22Rv1 (cell line): Measurements from ENCODE around the gene SULT1A1.
"Not testable (repeated sequence)": the region's sequence is repeated elsewhere in the genome, so short reads cannot be mapped to it uniquely, and the experiment has no call there.

Source experiments
- ZFX ChIP-seq: fragments of 450-650 bp; IDR thresholded peaks from 2 replicates; pipeline ENCODE4 v1.6.1; 2017; ENCODE audit warnings: antibody characterized with exemption, borderline replicate concordance
- TF ChIP-seq, protein P1 (sequence below): fragments of 450-650 bp; IDR thresholded peaks from 2 replicates; pipeline ENCODE4 v1.5.1; 2017; ENCODE audit warnings: mild to moderate bottlenecking

DNA sequence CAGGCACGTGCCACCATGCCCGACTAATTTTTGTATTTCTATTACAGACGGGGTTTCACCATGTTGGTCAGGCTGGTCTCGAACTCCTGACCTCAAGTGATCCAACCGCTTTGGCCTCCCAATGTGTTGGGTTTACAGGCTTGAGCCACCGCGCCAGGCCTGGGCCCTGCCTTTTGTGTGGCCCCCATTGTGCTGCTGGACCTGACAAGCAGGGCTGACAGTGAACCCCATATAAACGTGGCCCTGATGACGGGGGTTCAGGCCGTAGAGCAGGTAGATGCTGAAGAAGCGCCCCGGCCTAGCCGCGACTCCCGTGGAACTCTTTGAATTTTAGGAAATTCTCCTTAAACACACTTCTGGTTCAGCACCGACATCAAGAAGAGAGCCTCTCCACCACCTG lies 4.7 kb upstream of the SULT1A1 start:
- TF ChIP-seq, protein P1, sequence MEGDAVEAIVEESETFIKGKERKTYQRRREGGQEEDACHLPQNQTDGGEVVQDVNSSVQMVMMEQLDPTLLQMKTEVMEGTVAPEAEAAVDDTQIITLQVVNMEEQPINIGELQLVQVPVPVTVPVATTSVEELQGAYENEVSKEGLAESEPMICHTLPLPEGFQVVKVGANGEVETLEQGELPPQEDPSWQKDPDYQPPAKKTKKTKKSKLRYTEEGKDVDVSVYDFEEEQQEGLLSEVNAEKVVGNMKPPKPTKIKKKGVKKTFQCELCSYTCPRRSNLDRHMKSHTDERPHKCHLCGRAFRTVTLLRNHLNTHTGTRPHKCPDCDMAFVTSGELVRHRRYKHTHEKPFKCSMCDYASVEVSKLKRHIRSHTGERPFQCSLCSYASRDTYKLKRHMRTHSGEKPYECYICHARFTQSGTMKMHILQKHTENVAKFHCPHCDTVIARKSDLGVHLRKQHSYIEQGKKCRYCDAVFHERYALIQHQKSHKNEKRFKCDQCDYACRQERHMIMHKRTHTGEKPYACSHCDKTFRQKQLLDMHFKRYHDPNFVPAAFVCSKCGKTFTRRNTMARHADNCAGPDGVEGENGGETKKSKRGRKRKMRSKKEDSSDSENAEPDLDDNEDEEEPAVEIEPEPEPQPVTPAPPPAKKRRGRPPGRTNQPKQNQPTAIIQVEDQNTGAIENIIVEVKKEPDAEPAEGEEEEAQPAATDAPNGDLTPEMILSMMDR: not testable (repeated sequence)
- not testable (repeated sequence) for TF ChIP-seq ZFX
